Neural cell (in vitro differentiated cells): Measurements from ENCODE around the gene TBXA2R. TPM values are rescaled to one million over a fixed set of nuclear protein-coding genes. Genes with fewer than 3 reads are reported as not detected.

Experiments used
- H2AFZ ChIP-seq: fragments of 200-600, 300-800 bp; sonication (generic), shearing (Covaris generic); 2 replicates; pipeline ENCODE4 v1.6.0; 2014; ENCODE audit warnings: low read depth, mild to moderate bottlenecking, antibody characterized with exemption, low read length, moderate library complexity
- H3F3A ChIP-seq: fragments of 200-600 bp; shearing (Covaris generic); 2 replicates; pipeline ENCODE4 v1.6.1; 2016; ENCODE audit warnings: mild to moderate bottlenecking, moderate library complexity, mixed read lengths, antibody characterized with exemption, low read length; ENCODE audit not compliant: insufficient read depth, poor library complexity, severe bottlenecking
- H3K27ac ChIP-seq: fragments of 200-600, 300-800 bp; sonication (generic), shearing (Covaris generic); 2 replicates; pipeline ENCODE4 v1.5.1; 2014; ENCODE audit warnings: mild to moderate bottlenecking, low read length, moderate library complexity
- H3K27me3 ChIP-seq: fragments of 300-800, 200-600 bp; sonication (generic), shearing (Covaris generic); 2 replicates; pipeline ENCODE4 v1.6.0; 2014; ENCODE audit warnings: mild to moderate bottlenecking, low read depth, low read length, moderate library complexity; ENCODE audit not compliant: insufficient read depth
- H3K36me3 ChIP-seq: fragments of 300-800, 200-600 bp; sonication (generic), shearing (Covaris generic); 2 replicates; pipeline ENCODE4 v1.5.1; 2014; ENCODE audit warnings: mild to moderate bottlenecking, antibody characterized with exemption, low read length, moderate library complexity; ENCODE audit not compliant: insufficient read depth
- H3K4me2 ChIP-seq: fragments of 300-800, 200-600 bp; sonication (generic), shearing (Covaris generic); 2 replicates; pipeline ENCODE4 v1.6.0; 2014; ENCODE audit warnings: mild to moderate bottlenecking, low read length
- H3K4me3 ChIP-seq: fragments of 300-800, 200-600 bp; sonication (generic), shearing (Covaris generic); 2 replicates; pipeline ENCODE4 v1.5.1; 2014; ENCODE audit warnings: mild to moderate bottlenecking, low read length, moderate library complexity
- H3K79me2 ChIP-seq: fragments of 200-600 bp; shearing (Covaris generic); replicated peaks from 2 replicates; pipeline ENCODE4 v1.6.0; 2014; ENCODE audit warnings: mild to moderate bottlenecking, low read length, moderate library complexity; ENCODE audit not compliant: insufficient read depth
- H3K9ac ChIP-seq: fragments of 300-800, 200-600 bp; sonication (generic), shearing (Covaris generic); 2 replicates; pipeline ENCODE4 v1.6.1; 2016; ENCODE audit warnings: mild to moderate bottlenecking, low read length, mixed read lengths
- H3K9me2 ChIP-seq: fragments of 200-600 bp; shearing (Covaris generic); 2 replicates; pipeline ENCODE4 v1.6.1; 2016; ENCODE audit warnings: mild to moderate bottlenecking, low read length, mixed read lengths; ENCODE audit not compliant: insufficient read depth
- H3K9me3 ChIP-seq: fragments of 200-600, 300-800 bp; sonication (generic), shearing (Covaris generic); 2 replicates; pipeline ENCODE4 v1.6.1; 2016; ENCODE audit warnings: mild to moderate bottlenecking, mixed run types, low read length, moderate library complexity, mixed read lengths
- H4K20me1 ChIP-seq: fragments of 200-600 bp; shearing (Covaris generic); 2 replicates; pipeline ENCODE4 v1.6.1; 2016; ENCODE audit warnings: mild to moderate bottlenecking, mixed run types; ENCODE audit not compliant: insufficient read depth
- CTCF ChIP-seq: fragments of 450-650 bp; IDR thresholded peaks from 2 replicates; pipeline ENCODE4 v1.5.1; 2014; ENCODE audit warnings: antibody characterized with exemption, mild to moderate bottlenecking, moderate library complexity; ENCODE audit not compliant: poor library complexity, severe bottlenecking
- EP300 ChIP-seq: fragments of 450-650 bp; conservative IDR thresholded peaks from 2 replicates; pipeline ENCODE4 v1.6.1; 2014; ENCODE audit warnings: antibody characterized with exemption, mild to moderate bottlenecking, moderate library complexity; ENCODE audit not compliant: poor library complexity, severe bottlenecking
- EZH2 ChIP-seq: fragments of 200-600, 300-800 bp; shearing (Covaris generic), sonication (generic); IDR thresholded peaks from 2 replicates; pipeline ENCODE4 v1.6.1; 2014; ENCODE audit warnings: antibody characterized with exemption, low read length, borderline replicate concordance, mild to moderate bottlenecking; ENCODE audit not compliant: insufficient read depth, poor library complexity, severe bottlenecking
- MXI1 ChIP-seq: fragments of 450-650 bp; conservative IDR thresholded peaks from 2 replicates; pipeline ENCODE4 v1.6.1; 2014; ENCODE audit warnings: antibody characterized with exemption, mild to moderate bottlenecking; ENCODE audit not compliant: poor library complexity, severe bottlenecking
- POLR2AphosphoS5 ChIP-seq: IDR thresholded peaks from 2 replicates; pipeline ENCODE4 v1.6.1; 2012
- RAD21 ChIP-seq: fragments of 450-650 bp; conservative IDR thresholded peaks from 2 replicates; pipeline ENCODE4 v1.6.1; 2014; ENCODE audit warnings: antibody characterized with exemption, mild to moderate bottlenecking, moderate library complexity
- REST ChIP-seq: IDR thresholded peaks from 2 replicates; pipeline ENCODE4 v1.6.1; 2012; ENCODE audit warnings: borderline replicate concordance
- SMC3 ChIP-seq: fragments of 450-650 bp; conservative IDR thresholded peaks from 2 replicates; pipeline ENCODE4 v1.6.1; 2014; ENCODE audit warnings: antibody characterized with exemption, mild to moderate bottlenecking, moderate library complexity; ENCODE audit not compliant: poor library complexity
- TAF1 ChIP-seq: IDR thresholded peaks from 2 replicates; pipeline ENCODE4 v1.6.1; 2012; ENCODE audit warnings: low read depth
- polyA plus RNA-seq: library from polyadenylated mRNA; depleted of rRNA; stranded (reverse); fragments of >200 nt; gene quantifications from 2 replicates; pipeline ENCODE4 v1.2.3, GENCODE V29; 2014

Gene TBXA2R
- polyA plus RNA-seq, 1 donor from 2014 or later, result not detected

- Histone ChIP-seq H3K9me3 (no peaks in the 10 kb centered on the region), H3K9me2 (no peaks in the 10 kb centered on the region), H3K79me2 (no peaks in the 10 kb centered on the region), H3K4me3 (no peak overlapping the region), H3K4me2 (no peak overlapping the region), H3K9ac (no peak overlapping the region), H3F3A (no peaks in the 10 kb centered on the region), H3K27me3 (peaks cover under 1% of the 10 kb centered on the region), H3K27ac (no peak overlapping the region), H2AFZ (no peak overlapping the region), H4K20me1 (no peaks in the 10 kb centered on the region), H3K36me3 (no peaks in the 10 kb centered on the region)
- TF ChIP-seq MXI1 (no peak), RAD21 (no peak), CTCF (no peak), REST (no peak), POLR2AphosphoS5 (no peak), EP300 (no peak), SMC3 (no peak), TAF1 (no peak), EZH2 (no peak)
Observed at GRCh38 chr19:3612901-3613741, 6.4 kb upstream of the TBXA2R start.

GRCh38 chr19:3612330-3612729 is 5.7 kb upstream of the TBXA2R start:
- no peaks in the 10 kb centered on the region for H3K36me3 ChIP-seq
- no peak overlapping the region for H3K9ac ChIP-seq
- no peak overlapping the region for H3K4me3 ChIP-seq

More at GRCh38 chr19:3612330-3612729, 5.7 kb upstream of the TBXA2R start:
- TF ChIP-seq EP300 (no peak), CTCF (no peak), MXI1 (no peak), EZH2 (no peak), SMC3 (no peak)
- Histone ChIP-seq H3K27ac (no peak overlapping the region), H3K9me3 (no peaks in the 10 kb centered on the region), H4K20me1 (no peaks in the 10 kb centered on the region), H3K27me3 (peaks cover 9% of the 10 kb centered on the region), H3K79me2 (no peaks in the 10 kb centered on the region), H3K9me2 (no peaks in the 10 kb centered on the region), H3F3A (no peaks in the 10 kb centered on the region), H2AFZ (no peak overlapping the region), H3K4me2 (no peak overlapping the region)
